GM12865 (cell line): Measurements from ENCODE around the gene CDON.
"Not testable (repeated sequence)": the region's sequence is repeated elsewhere in the genome, so short reads cannot be mapped to it uniquely, and the experiment has no call there.

Experiments
- DNase-seq: peaks from one replicate; pipeline ENCODE4 v3.0.0; 2010; ENCODE audit warnings: low read depth
- H3K4me3 ChIP-seq: 2 replicates; pipeline ENCODE4 v1.5.1; 2011; ENCODE audit warnings: mild to moderate bottlenecking, low read depth, low read length, control low read depth
- TF ChIP-seq, protein P1 (sequence below): IDR thresholded peaks from 2 replicates; pipeline ENCODE4 v1.5.1; 2011; ENCODE audit warnings: low read length, control low read depth, low read depth, inconsistent platforms; ENCODE audit not compliant: insufficient read depth; ENCODE audit errors: missing control alignments

CDON gene

DNA sequence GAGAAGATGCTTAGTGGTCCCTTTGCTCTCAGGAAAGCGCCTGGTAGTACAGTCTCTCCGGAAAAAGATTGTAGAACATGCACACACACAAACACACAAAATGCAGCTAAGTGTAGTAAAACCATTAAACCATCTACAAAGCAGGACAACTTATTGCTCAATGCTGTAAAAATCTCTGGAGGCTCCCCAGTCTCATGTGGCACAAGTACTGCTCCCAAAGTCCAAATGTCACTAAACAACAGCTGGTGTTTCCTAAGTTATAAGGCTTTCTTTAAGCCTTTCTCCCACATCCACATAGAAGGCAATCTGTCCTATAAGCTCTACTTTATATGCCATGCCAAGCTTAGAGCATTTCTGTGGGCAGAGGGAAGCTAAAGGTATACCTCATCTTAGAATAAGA lies 32.9 kb downstream of the CDON start:
- TF ChIP-seq, protein P1, sequence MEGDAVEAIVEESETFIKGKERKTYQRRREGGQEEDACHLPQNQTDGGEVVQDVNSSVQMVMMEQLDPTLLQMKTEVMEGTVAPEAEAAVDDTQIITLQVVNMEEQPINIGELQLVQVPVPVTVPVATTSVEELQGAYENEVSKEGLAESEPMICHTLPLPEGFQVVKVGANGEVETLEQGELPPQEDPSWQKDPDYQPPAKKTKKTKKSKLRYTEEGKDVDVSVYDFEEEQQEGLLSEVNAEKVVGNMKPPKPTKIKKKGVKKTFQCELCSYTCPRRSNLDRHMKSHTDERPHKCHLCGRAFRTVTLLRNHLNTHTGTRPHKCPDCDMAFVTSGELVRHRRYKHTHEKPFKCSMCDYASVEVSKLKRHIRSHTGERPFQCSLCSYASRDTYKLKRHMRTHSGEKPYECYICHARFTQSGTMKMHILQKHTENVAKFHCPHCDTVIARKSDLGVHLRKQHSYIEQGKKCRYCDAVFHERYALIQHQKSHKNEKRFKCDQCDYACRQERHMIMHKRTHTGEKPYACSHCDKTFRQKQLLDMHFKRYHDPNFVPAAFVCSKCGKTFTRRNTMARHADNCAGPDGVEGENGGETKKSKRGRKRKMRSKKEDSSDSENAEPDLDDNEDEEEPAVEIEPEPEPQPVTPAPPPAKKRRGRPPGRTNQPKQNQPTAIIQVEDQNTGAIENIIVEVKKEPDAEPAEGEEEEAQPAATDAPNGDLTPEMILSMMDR, result no peak
- DNase-seq, result no peak
- no peak overlapping the region for H3K4me3 ChIP-seq

DNA sequence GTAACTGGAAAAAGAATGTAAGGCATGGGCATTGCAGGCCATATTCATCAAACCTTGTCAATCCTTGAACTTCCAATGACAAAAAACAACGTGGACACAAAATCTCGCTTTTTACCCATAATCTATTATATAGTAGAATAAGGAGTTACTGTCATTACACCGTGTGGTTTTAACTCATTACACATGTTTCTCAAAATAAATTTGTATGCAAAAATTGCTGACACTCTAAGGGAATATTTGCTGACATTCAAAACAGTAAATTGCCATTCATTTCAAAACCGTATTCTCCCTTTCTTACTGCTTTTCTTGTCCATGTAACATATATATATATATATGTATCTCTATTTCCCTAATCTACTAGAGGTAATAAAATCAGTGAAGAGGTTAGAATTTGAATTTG lies 33.4 kb downstream of the CDON start:
- DNase-seq, result no peak
- H3K4me3 ChIP-seq, result no peak overlapping the region
- TF ChIP-seq, protein P1, result no peak

DNA sequence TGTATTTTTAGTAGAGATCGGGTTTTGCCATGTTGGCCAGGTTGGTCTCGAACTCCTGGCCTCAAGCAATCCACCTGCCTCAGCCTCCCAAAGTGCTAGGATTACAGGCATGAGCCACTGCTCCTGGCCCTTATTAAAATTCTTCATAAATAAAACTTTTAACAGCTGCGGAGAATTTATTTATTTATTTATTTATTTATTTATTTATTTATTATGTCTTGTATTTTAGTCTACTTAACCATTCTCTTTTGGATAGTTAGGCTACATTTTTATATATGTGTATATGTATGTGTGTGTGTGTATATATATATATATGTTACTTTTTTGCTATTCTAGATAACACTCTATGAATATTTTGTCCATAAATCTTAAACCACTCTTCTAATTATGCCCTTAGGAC lies 34.1 kb downstream of the CDON start:
- H3K4me3 ChIP-seq, DNase-seq: not testable (repeated sequence)

DNA sequence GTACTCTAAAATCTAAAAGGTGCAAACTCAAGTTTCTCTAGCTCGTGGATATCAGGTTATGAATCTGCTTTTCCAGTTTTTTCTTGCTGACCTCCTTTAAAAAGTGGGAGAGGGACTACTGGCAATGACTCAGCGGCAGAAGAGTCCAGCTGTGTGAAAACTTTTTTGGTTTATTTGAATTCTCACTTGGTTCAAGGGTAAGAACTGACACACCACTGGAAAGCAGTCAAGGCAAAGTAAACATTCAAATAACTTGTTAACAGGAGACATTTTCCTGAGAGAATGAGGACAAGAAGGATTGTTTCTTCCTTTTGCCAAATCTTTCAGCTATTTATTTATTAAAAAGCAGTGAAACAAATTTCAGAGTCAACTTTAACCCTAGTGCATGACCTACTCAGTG lies 36.1 kb downstream of the CDON start:
- TF ChIP-seq, protein P1, result no peak
- no peak overlapping the region for H3K4me3 ChIP-seq
- DNase-seq, result no peak

DNA sequence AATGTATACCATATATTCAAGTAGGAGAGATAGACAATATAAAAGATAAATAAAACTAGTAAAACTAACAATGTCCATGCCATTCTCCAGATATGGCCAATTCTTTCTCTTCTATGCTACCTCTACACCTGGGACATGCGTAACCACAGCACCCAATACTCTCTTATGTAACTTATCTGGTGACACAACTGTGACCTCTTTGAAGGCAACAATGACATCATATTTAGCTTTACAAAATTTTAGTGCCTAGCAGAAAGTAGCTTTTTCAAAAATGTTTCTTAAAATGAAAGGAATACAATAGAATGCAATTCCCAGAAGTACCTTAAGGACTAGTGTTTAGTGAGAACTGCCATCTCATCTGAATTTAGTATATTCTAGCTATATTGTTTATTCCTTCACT lies 36.8 kb downstream of the CDON start:
- TF ChIP-seq, protein P1, result no peak
- no peak overlapping the region for H3K4me3 ChIP-seq
- DNase-seq, result no peak

DNA sequence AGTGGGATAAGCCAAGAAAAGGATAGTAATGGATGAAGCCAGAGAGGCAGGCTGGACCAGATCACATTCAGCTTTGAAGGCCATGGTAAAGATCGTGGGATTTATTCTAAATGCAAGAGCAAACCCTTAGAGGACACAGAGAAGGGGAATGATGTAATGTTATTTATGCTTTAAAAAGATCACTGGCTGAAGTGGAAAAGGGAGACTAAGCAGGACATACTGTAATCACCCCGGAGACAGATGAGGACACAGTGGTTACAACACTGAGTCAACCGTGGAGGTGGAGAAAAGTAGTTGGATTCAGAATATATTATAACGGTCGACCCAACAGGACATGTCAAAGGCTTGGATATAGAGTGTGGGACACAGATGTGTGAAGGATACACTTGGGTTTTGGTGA lies 38.5 kb downstream of the CDON start:
- DNase-seq, result no peak
- TF ChIP-seq, protein P1, result no peak
- H3K4me3 ChIP-seq, result no peak overlapping the region

DNA sequence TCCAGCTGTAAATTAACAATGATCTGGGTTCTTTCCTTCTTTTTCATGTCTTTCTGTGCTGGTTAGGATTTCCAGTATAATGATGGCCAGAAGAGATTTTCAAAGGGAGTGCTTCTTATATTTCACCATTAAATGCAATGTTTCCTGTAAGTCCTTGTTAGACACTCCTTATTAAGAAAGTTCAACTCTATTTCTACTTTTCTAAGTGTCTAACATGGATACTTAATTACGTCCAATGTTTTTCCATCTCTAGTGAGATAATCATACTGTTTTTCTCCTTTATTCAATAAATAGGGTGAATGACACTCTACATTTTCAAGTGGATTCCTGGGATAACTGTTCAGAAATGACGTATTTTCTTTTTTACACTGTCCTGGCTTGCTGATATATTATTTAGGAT lies 49.8 kb downstream of the CDON start:
- H3K4me3 ChIP-seq, result no peak overlapping the region
- DNase-seq, result no peak
- TF ChIP-seq, protein P1, result no peak

DNA sequence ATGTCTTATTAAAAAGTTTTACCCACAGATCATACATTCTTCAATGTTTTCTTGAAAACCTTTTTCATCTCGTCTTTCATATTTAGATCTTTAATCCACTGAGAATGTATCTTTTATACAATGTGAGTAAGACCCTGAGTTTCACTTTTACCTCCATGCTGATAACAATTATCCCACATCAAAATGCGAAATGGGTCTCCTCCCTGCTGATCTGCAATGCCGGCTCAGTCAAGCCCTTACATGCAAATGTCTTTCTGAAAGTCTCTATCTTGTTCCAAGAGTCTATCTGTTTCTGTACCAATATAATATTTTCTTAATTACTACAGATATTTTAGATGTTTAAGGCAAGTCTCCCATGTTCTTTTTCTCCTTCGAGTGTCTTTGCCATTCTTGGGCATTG lies 50.9 kb downstream of the CDON start:
- no peak for DNase-seq
- H3K4me3 ChIP-seq, result no peak overlapping the region
- TF ChIP-seq, protein P1, result no peak
